Stimulated activated CD4-positive, alpha-beta T cell treated with anti-CD3 and anti-CD28 coated beads, Interleukin-1b, Interleukin-23, amount 100 ng/mL, for 1 hour (primary cell): ENCODE measurements around the gene MED12L.

ENCODE experiments used
- DNase-seq, 2 donors: peaks; one replicate each; pipeline ENCODE4 v3.0.0-alpha.2; 2020; ENCODE audit warnings: low read depth in 2 of 2

Gene MED12L

GRCh38 chr3:151091685-151092345, 6.4 kb downstream of the MED12L start:
- DNase-seq = no peak

GRCh38 chr3:151093148-151093547, 7.7 kb downstream of the MED12L start:
- DNase-seq = no peak

- DNase-seq = no peak
Measured at GRCh38 chr3:151093905-151094304, 8.4 kb downstream of the MED12L start.

GRCh38 chr3:151096716-151097115, 11.3 kb downstream of the MED12L start:
- DNase-seq = no peak

GRCh38 chr3:151100076-151100475, 14.6 kb downstream of the MED12L start:
- DNase-seq = no peak

- no peak for DNase-seq
Measured at GRCh38 chr3:151101270-151101969, 16.0 kb downstream of the MED12L start.

- DNase-seq = no peak
Measured at GRCh38 chr3:151106311-151106710, 20.8 kb downstream of the MED12L start.

- DNase-seq = no peak
Measured at GRCh38 chr3:151107177-151107576, 21.7 kb downstream of the MED12L start.

GRCh38 chr3:151107701-151108100, 22.2 kb downstream of the MED12L start:
- DNase-seq = no peak

- DNase-seq = no peak
Measured at GRCh38 chr3:151109286-151109800, 23.9 kb downstream of the MED12L start.

- no peak for DNase-seq
Measured at GRCh38 chr3:151112731-151113130, 27.3 kb downstream of the MED12L start.

- DNase-seq = no peak
Measured at GRCh38 chr3:151113343-151113742, 27.9 kb downstream of the MED12L start.

GRCh38 chr3:151117047-151117446, 31.6 kb downstream of the MED12L start:
- no peak for DNase-seq

GRCh38 chr3:151119188-151119587, 33.7 kb downstream of the MED12L start:
- DNase-seq = no peak

- DNase-seq = no peak
Measured at GRCh38 chr3:151120409-151120808, 34.9 kb downstream of the MED12L start.

GRCh38 chr3:151121016-151121415, 35.6 kb downstream of the MED12L start:
- no peak for DNase-seq

GRCh38 chr3:151123827-151124226, 38.4 kb downstream of the MED12L start:
- DNase-seq = no peak

GRCh38 chr3:151124476-151124875, 39.0 kb downstream of the MED12L start:
- DNase-seq = no peak

- DNase-seq = no peak
Measured at GRCh38 chr3:151130428-151130827, 45.0 kb downstream of the MED12L start.

GRCh38 chr3:151133175-151133574, 47.7 kb downstream of the MED12L start:
- no peak for DNase-seq

- no peak for DNase-seq
Measured at GRCh38 chr3:151133917-151134450, 48.5 kb downstream of the MED12L start.

- no peak for DNase-seq
Measured at GRCh38 chr3:151135541-151136337, 50.3 kb downstream of the MED12L start.
